Measurements from ENCODE around the gene KCNN3.

GRCh38 chr1:154883919-154884868, 14.1 kb upstream of the KCNN3 start:
- TF ChIP-seq POLR2A (IDR thresholded peaks at IDR 0.05) (no peak), EP300 (IDR thresholded peaks at IDR 0.05) (no peak)
